Hematopoietic multipotent progenitor cell (in vitro differentiated cells): ENCODE results near the gene VSTM4. TPM values are rescaled to one million over a fixed set of nuclear protein-coding genes. Genes with fewer than 3 reads are reported as not detected.

Experiments used
- DNase-seq, 3 donors: peaks; one replicate each; pipeline ENCODE4 v3.0.0-alpha.2; 2011 to 2015; ENCODE audit warnings: low read depth in 2 of 3, low spot score in 2 of 3
- total RNA-seq: library from RNA; depleted of rRNA; stranded (reverse); fragments of >200 nt; gene quantifications from one replicate; pipeline ENCODE4 v1.2.3, GENCODE V29; 2012

VSTM4 gene
- total RNA-seq, 1 donor: 0.27 TPM

DNA sequence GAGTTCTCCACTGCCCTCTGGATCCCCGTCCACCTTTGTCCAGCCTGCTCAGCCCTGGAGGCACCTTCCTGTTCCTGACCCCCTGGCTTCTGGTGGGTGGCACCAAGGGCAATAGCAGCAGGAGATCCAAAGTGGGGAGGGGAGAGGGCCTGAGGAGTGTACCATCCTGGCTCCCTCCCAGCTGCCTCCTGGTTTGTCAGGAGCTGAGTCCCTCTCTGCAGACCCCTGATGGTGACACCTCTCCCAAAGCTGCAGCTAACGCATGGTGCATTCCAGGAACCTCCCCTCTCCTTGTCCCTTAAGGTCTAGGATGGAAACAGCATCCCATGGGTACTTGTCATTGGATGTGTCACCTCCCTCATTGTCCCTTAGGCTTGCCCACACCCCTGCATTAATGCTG, 39.6 kb downstream of the VSTM4 start:
- no peak for DNase-seq

DNA sequence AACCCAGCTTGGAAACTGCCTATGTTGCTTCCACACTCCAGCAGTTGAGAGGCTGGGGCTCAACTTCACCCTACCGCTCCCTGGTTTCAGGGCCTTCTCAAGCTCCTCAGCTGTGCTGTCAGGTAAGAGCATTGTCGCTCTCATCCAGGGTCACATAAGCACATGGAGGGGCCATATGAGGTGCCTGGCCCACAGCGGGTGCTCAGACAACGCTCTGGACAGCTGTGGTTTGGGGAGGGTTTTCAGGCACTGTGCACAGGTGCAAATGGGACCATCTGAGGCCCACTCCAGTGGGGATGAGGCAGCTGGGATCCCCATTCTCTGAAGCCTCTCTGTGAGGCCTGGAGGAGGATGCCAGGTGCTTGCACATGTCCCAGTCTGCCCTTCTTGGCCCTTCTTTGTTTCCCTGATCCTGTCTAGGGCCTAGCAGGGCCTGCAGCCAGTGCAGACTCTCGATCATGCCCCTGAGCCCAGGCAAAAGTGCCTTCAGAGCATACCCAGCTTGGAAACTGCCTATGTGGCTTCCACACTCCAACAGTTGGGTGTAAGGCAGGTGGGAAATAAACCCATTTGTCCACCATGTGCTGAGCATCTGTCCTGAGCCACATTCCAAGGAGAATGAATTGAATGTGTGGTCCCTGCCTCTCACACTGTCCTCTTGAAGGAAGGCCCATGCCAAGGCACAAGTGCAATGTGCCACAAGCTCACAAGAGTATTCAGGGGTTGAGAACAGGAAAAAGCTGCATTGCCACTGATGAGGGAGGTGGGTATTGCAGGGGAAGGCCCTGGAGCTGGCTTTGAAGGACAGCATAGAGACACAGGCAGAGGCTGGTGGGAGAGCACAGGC, 40.3 kb downstream of the VSTM4 start:
- DNase-seq: no peak

DNA sequence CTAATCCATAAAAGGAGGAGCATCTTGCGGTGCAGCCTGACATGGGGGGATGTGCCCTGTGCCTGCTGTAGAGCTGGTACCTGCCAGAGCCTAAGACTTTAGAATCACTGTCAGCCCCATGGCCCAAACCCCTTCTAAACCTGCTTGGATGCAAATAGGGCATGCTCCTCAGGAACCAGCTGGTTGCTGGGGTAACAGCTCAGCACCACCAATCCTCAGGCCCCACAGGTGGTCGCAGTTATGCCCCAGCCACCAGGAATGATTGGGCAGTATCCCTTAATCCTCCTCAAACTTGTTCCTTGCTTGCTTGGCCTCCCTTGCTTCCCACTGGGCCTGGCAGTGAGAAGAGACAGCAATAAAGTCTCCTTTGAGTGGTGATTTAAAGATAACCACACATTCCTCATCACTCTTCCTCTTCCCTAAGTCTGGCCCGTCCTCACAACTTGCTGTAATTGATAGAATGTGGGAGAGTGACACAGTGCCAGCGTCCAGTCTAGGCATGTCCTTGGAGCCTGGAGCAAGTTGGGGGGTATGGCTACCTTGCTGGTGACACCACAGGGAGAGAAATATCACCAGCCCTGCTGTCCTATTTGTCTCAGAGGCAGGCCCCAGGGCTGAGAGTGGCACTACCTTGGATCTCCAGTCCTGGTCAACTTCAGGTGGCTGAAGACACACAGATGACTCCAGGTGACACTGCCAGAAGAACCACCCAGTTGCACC, 43.0 kb downstream of the VSTM4 start:
- no peak for DNase-seq

DNA sequence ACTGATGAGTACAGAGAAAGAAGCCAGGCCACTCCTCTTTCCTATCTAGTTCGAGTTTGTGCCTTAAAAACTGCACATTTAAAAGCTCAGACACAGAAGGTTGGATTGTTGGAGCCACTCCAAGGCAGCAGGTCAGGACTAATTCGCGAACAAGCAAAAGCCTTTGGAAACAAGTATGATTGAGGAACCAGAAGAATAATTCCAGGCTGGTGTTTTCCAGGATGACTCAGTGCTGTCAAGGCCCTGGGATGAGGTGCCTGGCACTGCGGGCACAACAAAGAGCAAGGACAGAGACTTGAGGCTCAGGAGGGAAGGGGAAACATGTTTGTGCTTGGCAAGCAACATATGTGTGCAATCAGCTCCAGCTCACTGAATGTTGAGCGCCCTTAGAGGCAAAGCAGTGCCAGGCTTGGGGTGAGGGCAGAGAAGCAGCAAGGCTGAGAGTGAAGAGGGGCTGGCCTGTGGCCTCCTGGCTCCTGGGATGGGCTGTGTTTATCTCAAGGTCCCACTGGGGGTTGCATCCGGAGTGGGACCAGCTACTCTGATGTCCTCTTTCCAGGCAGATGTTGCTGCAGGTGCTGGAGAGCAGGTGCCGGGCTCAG, 44.1 kb downstream of the VSTM4 start:
- DNase-seq: no peak

DNA sequence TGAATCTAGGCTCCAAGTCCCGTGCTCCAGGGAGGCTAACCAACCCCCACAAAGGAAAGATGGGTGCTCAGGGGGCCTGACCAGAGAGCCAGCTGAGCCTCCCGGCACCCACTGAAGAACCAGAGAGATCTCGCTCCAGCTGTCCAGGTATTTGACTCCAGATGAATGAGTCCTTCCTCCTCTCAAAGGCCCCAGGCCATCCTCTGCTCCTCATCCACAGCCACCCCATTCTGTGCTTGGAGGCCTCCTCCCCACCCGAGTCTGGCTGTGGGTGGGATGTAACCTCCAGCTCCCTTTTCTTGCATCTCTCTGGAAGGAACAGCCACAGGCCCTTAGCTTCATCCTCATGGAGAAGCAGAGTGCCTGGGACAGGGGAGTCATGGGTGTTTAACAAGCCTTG, 44.6 kb downstream of the VSTM4 start:
- DNase-seq: no peak

DNA sequence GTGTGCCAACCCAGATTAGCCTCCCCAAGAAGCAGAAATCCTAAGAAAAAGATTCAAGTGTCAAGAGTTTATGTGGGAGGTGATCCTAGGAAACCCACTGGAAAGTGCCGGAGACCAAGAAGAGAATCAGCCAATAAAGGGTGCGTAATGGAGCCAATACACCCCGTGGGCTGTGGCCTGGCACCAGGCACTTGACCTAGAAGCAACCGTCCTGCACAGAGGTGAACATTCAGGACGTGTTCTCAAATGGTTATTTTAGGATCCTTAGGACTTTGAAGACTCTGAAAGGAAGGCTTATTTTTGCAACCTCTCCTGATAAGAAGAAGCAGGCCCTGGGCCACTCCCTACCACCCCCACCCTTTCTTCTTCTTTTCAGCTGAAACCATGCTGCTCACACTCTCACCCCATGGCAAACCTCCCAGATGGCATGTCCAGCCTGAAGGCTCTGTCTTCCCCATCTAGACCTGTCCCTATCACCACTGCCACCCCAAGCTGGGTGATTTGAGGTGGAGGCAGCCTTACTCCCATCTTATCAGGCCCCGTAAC, 46.6 kb downstream of the VSTM4 start:
- no peak for DNase-seq

DNA sequence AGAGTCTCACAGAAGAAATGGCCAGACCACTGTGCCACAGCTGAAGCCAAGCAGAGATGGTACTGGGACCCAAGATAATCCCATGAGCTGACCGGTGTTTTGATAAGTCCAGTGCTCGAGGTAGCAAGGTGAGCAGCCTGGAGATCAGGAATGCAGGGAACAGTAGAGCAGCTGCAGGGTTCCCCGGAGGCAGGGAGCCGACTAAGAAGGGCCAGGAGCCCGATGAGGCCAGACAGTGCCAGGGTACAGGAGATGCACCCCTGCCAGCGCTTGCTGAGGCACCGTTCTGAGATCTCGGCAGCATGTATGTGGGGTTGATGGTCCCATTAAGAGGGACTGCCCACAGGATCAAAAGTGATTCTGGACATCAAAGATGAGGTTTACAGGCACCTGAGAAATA, 47.1 kb downstream of the VSTM4 start:
- DNase-seq: no peak

DNA sequence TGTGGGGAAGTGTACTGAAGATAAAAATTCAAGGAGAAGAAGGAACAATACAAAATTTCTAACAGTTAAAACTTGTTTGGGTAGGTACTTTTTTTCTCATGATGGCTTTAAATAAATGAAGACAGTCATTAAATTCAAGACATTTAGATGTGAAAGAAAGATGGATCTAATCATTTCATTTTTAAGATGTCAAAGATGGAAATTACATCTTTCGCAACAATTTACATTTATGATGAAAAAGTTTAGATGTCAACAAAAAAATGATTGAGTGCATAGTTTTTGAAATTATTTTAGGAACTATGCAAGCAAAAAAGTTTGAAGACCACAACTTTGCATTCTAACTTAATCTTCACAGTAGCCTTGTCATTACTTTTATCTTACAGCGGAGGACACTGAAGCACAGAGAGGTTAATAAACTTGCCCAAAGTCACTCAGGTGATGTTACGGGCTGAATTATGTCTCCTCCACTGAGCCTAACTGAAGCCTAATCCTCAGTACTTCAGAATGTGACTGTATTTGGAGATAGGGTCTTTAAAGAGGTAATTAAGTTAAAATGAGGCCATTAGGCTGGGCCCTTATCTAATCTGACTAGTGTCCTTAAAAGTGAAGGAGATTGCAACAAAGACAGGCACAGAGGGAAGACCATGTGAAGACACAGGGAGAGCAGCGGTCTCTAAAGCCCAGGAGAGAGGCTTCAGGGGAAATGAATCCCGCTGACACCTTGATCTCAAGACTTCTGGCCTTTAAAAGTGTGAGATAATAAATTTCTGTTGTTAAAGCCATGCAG, 48.2 kb downstream of the VSTM4 start:
- DNase-seq: no peak

DNA sequence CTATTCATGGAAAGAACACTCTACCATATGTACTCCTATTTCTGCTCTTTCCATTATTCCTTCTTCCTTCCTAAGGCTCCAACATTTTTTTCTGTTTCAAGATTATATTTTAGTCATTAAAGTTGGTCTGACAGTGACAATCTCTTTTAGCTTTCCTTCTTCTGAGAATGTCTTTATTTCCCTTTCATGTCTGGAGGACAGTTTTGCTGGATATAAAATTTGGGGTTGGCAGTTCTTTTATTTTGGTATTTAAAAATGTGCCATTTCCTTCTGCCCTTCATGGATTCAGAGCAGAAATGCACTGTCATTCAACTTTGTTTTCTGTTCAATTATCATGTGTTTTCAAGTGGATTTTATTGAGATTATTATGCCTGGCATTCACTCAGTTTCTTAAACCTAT, 53.1 kb downstream of the VSTM4 start:
- no peak for DNase-seq

DNA sequence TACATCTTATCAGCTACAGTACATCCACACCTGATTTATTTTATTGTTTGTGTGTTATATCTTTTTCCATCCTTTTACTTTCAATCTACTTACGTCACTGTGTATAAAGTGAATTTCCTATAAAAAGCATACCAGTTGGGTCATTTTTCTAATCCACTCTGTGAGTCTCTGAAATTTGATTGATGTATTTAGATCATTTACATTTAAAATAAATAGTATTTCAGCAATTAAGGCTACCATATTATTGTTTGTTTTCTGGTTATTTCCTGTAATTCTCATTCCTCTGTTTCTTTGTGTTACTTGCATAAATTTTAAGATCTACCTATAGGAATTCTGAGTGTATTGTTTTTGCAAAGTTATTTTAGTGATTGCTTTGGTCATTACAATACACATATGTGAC, 53.7 kb downstream of the VSTM4 start:
- no peak for DNase-seq

DNA sequence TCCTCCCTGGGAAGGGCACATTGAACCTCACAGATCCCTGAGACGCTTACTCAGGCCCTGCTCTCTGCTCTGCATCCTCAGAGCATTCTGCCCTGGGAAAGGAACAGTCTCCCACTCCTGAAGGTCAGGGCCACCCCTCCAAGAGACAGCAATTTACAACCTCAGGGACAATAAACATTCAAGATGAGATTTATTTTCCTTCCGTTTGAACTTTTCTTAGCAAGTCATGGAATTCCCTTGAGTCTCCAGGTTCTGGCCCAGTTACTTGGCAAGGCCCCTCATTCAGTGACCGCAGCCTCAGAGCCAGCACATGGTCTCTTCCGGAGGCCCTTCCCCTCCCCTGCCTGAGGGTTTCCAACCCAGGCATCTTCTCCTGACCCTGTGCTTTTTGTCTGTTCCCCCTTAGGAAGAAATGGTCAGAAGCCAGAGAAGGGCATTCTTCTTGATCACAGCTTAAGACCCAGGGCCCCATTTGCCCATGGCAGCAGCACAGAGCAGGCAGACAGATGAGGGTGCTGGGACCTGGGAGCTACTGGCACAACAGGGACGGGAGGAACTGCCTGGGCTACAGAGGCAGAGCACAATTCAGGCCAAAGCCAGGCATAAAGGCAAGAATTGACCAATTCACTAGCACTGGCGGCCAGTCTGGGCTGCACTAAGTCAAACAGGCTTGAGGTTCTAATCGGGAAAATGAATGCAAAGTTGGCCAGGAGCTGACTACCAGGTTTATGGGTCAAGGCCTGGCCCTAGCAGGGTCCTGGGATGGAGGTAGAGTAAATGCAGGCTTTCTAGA, 56.7 kb downstream of the VSTM4 start:
- DNase-seq: no peak

DNA sequence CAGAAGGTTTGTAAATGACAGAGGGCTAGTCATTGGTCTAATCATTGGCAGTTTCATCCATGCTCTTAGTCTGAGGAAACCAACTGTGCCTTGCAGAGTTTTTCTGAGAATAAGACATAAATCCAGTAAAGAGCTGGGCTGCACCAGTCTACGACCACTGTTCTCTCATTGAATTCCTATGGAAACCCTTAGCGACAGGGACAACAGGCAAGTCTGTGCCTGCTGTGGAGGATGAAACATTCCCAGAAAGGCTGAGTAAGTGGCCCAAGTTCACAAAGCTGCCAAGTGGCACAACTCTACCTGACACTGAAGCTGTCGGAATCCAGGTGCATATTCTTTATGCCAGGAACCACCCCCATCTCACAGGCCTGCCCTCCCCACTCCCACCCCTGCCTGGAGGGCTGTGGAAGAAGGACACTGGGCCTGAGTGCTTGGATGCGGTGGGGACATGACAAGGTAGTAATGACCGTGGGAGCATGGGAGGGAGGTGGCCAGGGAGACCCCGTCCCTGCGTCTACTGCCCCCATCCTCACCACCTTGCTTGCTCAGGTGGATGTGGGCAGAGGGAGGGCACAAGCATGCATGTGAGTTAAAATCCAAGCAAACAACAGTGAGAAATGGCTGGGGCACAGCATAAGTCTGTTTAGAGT, 58.0 kb downstream of the VSTM4 start:
- DNase-seq: no peak

DNA sequence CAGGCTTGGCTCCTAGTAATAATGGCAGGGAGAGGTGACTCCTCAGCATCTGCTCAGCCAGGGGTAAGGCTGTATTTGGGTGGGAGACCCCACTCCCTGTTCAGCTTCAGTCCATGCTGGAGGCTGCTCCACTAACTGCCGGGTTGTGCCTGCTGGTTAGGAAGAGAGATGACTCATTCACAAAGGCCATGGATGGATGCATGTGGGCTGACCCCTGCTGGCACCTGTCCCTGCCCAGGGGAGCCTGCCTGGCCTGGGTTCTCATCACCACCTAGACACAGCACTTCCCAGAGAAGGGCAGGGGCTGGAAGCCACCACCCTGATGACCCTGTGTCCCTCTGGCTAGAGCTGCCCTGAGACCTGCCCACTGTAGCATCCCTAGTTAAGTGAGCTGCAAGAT, 59.0 kb downstream of the VSTM4 start:
- DNase-seq: no peak

DNA sequence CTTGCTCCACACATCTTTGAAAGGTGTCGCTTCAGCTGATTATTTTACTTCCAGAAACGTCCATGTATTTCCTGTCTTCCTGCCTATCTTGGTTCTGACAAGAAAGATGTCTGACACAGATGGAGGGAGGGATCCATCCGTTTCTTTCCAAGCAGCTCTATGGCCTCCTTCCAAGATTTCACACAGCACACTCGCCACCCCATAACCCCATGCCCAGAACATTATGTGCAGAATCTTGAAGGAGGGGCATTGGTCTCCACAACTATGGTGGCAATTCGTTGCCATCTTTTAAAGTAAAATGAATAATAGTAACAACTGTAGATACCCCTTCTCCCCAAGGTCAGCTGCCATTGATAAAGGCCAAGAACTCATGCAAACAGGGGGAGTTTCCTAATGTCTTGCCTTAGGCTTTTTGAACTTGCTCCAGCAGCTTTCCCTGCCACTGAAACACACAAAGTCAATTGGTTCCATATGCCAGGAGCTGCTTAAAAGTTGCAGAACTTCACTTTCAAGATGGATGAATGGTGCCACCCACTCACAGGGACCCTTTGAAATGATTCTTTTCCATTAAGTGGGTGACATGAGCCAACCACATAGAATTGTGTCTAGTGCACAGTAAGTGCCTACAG, 60.0 kb downstream of the VSTM4 start:
- DNase-seq: no peak

DNA sequence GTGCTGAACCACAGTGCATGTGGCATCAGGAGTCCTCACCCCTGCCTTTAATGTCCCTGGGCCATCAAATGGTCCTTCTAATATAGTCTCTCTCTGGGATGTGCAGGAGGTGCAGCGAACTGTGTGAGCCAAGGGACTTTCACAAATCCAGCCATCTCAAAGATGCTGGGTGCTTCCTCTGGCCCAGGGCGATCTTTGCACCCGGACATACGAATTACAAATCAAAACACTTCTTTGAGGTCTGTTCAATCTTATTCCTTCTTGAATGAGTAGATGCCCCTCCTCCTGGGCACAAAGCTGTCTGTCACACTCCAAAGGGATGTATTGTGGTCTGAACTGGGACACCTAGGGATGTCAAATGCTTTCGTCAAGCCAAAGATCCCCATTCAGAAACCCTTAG, 60.6 kb downstream of the VSTM4 start:
- no peak for DNase-seq

DNA sequence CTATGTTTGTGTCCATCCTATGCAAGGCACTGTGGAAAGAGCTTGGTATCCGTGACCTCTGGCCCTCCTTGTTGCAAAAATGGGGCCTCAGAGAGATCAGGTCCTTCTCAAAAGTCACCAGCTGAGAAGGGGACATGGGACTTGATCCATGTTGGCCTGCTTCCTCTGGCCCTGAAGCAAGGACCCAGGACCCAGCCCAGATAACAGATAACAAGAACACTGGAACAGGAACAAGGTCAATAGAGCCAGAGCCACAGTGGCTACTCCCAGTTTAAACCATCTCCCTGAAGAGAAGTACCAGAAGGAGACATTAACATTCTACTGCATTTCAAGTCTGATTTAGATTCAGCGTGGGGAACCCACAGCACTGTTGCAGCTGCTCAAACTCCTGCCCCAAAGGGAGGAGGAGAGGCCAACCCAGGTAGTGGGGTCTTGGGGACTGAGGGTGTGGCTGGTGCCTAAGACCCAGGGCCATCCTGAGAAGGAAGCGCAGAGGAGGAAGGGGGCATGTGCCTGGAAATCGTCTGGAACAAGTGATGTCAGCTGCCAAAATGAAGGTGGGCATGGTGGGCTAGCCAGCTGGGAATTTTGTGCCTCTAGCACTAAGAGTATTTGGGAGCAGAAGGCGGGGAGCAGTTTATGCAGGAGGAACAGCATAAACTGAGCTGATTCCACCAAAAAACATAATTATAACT, 61.2 kb downstream of the VSTM4 start:
- DNase-seq: no peak

DNA sequence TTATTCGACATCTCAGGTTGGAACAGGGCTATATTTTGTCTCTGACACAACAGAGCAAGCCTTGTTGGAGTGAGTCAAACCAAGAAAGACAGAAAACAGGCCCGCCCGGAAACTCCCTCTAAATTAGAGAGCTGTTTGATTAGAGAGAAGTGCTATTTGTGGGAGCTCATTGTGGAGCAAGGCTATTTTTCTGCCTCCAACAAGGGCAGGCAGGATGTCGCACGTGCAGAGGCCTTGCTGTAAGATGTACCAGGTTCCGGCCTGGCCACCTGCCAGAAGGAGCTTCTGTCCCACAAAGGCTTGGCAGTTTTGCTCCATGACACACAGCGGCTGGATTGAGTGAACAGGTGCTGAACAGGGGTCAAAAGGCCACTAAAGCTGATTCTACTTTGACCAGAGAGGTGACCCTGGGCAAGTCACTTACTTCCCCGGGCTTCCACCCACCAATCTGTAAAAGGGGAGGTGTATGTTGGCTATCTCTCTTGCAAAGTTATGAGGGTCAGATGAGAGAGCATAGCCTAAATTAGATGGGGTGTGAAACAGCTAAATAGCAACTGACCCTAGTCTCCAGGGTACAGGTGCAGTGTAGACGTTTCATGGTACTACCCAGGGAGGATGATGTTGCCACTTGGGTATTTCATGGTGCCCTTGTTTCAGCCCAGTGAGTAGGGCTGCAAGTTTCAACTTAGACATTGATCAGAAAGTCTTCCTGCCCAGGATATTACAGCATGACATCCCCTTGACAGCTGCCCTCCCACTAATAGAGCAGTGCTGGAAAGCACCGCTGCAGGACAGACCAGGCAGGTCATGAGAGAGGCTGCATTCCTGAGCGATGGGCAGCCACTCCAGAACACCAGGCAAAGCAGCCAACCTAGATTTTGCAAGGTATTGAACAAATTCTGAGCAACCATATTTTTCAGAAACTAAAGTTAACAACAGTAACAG, 62.0 kb downstream of the VSTM4 start:
- no peak for DNase-seq
